Kidney (tissue), 14 donors: ENCODE data around the gene NFATC2. TPM values are rescaled to one million over a fixed set of nuclear protein-coding genes. Genes with fewer than 3 reads are reported as not detected.

Experiments used
- DNase-seq, 5 donors: peaks; one replicate each; pipeline ENCODE4 v3.0.0-alpha.2; 2013 to 2020
- FAIRE-seq: peaks from 2 replicates; lab custom pipeline; 2012; peaks lifted over from hg19 to GRCh38; lab: Jason Lieb, UNC
- H3K27ac ChIP-seq, 2 donors: one replicate each; pipeline ENCODE4 v1.7.0; 2013; ENCODE audit warnings: low read depth in 2 of 2, low read length in 2 of 2, inconsistent platforms in 1 of 2
- H3K27me3 ChIP-seq: one replicate; pipeline ENCODE4 v1.7.1; 2013; ENCODE audit warnings: low read length, inconsistent platforms; ENCODE audit not compliant: control insufficient read depth, insufficient read depth
- H3K36me3 ChIP-seq, 3 donors: one replicate each; pipeline versions ENCODE4 v1.7.0 to v1.7.1; 2013; ENCODE audit warnings: low read length in 3 of 3, control low read depth in 1 of 3, inconsistent platforms in 1 of 3; ENCODE audit not compliant: insufficient read depth in 3 of 3, control insufficient read depth in 2 of 3
- H3K4me1 ChIP-seq, 3 donors: one replicate each; pipeline versions ENCODE4 v1.7.0 to v1.7.1; 2013; ENCODE audit warnings: low read length in 3 of 3, inconsistent platforms in 1 of 3, low read depth in 1 of 3; ENCODE audit not compliant: control insufficient read depth in 2 of 3, insufficient read depth in 2 of 3
- H3K4me3 ChIP-seq, 3 donors: one replicate each; pipeline versions ENCODE4 v1.7.0 to v1.8.1; 2013; ENCODE audit warnings: low read length in 3 of 3, control low read depth in 1 of 3, inconsistent platforms in 1 of 3
- H3K9ac ChIP-seq, 3 donors: one replicate each; pipeline versions ENCODE4 v1.7.0 to v1.7.1; 2013; ENCODE audit warnings: low read length in 3 of 3, control low read depth in 1 of 3, inconsistent platforms in 1 of 3
- H3K9me3 ChIP-seq, 3 donors: one replicate each; pipeline versions ENCODE4 v1.7.0 to v1.7.1; 2013; ENCODE audit warnings: low read length in 3 of 3, control low read depth in 1 of 3, inconsistent platforms in 1 of 3; ENCODE audit not compliant: control insufficient read depth in 2 of 3, insufficient read depth in 1 of 3
- CTCF ChIP-seq: IDR thresholded peaks from 3 replicates; pipeline ENCODE4 v1.5.1; 2012; ENCODE audit warnings: mild to moderate bottlenecking, moderate library complexity, borderline replicate concordance; ENCODE audit not compliant: insufficient read depth; ENCODE audit errors: extremely low read depth
- intact Hi-C: fragments of 100-400 bp; cut with DNase I; formaldehyde crosslinking; loops from one replicate; pipeline ENCODE4 v1.11.1; 2022
- polyA plus RNA-seq: library from polyadenylated mRNA; stranded (reverse); fragments of 350-450 nt; fragmentation: Illumina TruSeq; extraction: RNeasy Lipid Tissue Mini Kit (QIAGEN cat#74804); gene quantifications from one replicate; pipeline ENCODE4 v1.2.3, GENCODE V29; 2014; ENCODE audit warnings: low read depth, low replicate concordance; ENCODE audit not compliant: insufficient read depth
- total RNA-seq: library from RNA; stranded (reverse); fragmentation: NEBNext Ultra II Directional; extraction: Animal tissue kit (Norgen Biotek cat#: 25700); gene quantifications from one replicate; pipeline ENCODE4 v1.2.1, GENCODE V29; 2021
- donor health status: control.
- donor health status: control.
- donor health status: control.
- donor health status: control.
- donor health status: control.
- donor health status: DM: yes; HTN: yes; CAD: no.
- donor health status: Normal renal cell carcinoma (clear cell type).

NFATC2 gene
- total and polyA plus RNA-seq, 2 donors from 2014 or later = 0.73 to 10.5 TPM

GRCh38 chr20:51489611-51490010, 52.9 kb downstream of the NFATC2 start:
- DNase-seq = no peak
- TF ChIP-seq CTCF = no peak
- no peaks in the 10 kb centered on the region for H3K9me3 ChIP-seq
- no peak for FAIRE-seq
- H3K27me3 ChIP-seq = no peaks in the 10 kb centered on the region
- no peak overlapping the region for H3K27ac ChIP-seq
- H3K4me3 ChIP-seq = no peak overlapping the region
- H3K36me3 ChIP-seq = no peaks in the 10 kb centered on the region
- intact Hi-C loops = no loop called here
- no peak overlapping the region for H3K9ac ChIP-seq
- H3K4me1 ChIP-seq = peaks cover 0 to 9% (median 6%) of the 10 kb centered on the region in 3 donors

DNA sequence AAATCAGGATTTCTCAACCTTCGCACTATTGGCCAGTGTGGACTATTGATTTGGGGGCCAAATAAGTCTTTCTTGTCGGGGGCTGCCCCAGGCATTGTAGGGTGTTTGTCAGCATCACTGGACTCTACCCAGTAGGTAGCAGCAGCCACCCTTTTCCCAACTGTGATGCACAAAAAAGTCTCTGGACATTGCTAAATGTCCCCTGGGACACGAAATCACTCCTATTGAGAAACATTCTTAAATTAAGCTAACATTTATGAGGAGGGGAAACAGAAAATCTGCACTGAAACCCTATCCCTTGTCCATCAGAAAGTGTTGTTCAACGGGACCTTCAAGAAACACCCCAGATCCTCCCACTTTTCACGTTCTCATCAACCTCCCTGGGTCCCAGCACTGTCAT, 54.2 kb downstream of the NFATC2 start:
- Histone ChIP-seq H3K36me3 (no peaks in the 10 kb centered on the region), H3K9ac (no peak overlapping the region), H3K9me3 (no peaks in the 10 kb centered on the region), H3K4me3 (no peak overlapping the region), H3K27ac (no peak overlapping the region), H3K4me1 (peaks cover 0 to 5% (median 4%) of the 10 kb centered on the region in 3 donors), H3K27me3 (no peaks in the 10 kb centered on the region)
- intact Hi-C loops = no loop called here
- FAIRE-seq (no peak), DNase-seq (no peak)
- no peak for TF ChIP-seq CTCF

DNA sequence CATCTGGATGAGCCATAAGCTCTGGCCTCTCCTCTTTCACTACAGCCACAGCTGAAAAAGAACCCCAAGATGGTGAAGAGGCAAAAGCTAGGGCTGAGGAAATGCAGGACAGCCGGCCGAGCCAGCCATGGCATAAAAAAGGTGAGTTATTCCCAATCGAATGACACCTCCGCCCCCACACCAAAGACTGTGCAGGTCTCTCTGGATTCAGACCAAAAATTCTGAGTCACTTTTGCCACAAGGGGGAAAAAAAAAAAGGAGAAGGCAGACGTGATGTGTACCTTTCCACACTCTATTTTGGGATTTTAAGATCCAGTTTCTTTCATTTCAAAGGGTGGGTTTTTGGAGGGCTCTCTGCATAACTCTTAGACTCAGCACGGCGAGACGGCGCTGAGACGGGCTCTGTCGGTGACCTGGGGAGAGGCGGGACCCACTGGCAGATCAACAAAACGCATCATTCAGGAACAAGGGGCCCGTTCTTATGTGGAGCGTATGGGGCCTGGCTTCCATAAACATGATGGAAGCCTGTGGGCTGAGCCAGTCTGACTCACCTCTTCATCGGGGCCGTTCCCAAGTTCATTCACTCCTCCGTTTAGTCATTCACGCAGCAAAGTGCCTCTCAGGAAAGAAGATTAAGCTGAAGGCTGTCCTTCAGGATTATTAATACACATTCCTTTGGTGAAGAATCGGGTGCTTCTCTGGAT, 54.8 kb downstream of the NFATC2 start:
- DNase-seq = peak in 1 of 5 donors; percentile 19
- H3K4me1 ChIP-seq = no peaks in the 10 kb centered on the region
- H3K27me3 ChIP-seq = no peaks in the 10 kb centered on the region
- no peak overlapping the region for H3K4me3 ChIP-seq
- intact Hi-C loops = no loop called here
- TF ChIP-seq CTCF = no peak
- no peaks in the 10 kb centered on the region for H3K36me3 ChIP-seq
- H3K9me3 ChIP-seq = no peaks in the 10 kb centered on the region
- no peak for FAIRE-seq
- no peak overlapping the region for H3K9ac ChIP-seq
- no peak overlapping the region for H3K27ac ChIP-seq
